IMR-90 (cell line): ENCODE measurements around the gene FRYL. TPM values are rescaled to one million over a fixed set of nuclear protein-coding genes. Genes with fewer than 3 reads are reported as not detected.

Source experiments
- ATAC-seq: fragments of 200-7000 bp; cut with Tn5 transposase; 2 replicates; pipeline ENCODE4 v1.9.1; 2020; ENCODE audit warnings: low read depth, mild to moderate bottlenecking, moderate library complexity
- BruUV-seq: library from RNA; stranded (reverse); fragments of 400-500 nt; replicated peaks from 2 replicates; lab custom pipeline; 2021; lab: Mats Ljungman, UMichigan
- CTCF ChIA-PET: fragments of 300-600 bp; formaldehyde crosslinking; extraction: SDS; loops from one replicate; lab custom pipeline; 2021; ENCODE audit warnings: antibody characterized with exemption; lab: Yijun Ruan, JAX
- POLR2A ChIA-PET: fragments of 300-600 bp; sonication (Branson Sonifier 250); formaldehyde crosslinking; loops from one replicate; lab custom pipeline; 2022; ENCODE audit warnings: antibody characterized with exemption; ENCODE audit not compliant: unreplicated experiment; lab: Charles Lee
- DNase-seq: peaks from one replicate; pipeline ENCODE4 v3.0.0; 2013
- H2AFZ ChIP-seq: replicated peaks from 2 replicates; pipeline ENCODE3; 2013; ENCODE audit warnings: low read length, mild to moderate bottlenecking; ENCODE audit not compliant: poor library complexity
- H2AK5ac ChIP-seq: 2 replicates; pipeline ENCODE4 v1.6.1; 2013; ENCODE audit warnings: low read depth, low read length, inconsistent platforms
- H2AK9ac ChIP-seq: replicated peaks from 2 replicates; pipeline ENCODE3; 2013; ENCODE audit warnings: mild to moderate bottlenecking, low read depth, low read length, moderate library complexity; ENCODE audit not compliant: poor library complexity
- H2BK120ac ChIP-seq: 2 replicates; pipeline ENCODE4 v1.6.1; 2013; ENCODE audit warnings: low read depth, low read length, inconsistent platforms
- H2BK15ac ChIP-seq: 3 replicates; pipeline ENCODE4 v1.6.1; 2013; ENCODE audit warnings: low read depth, low read length, inconsistent platforms
- H2BK20ac ChIP-seq: 2 replicates; pipeline ENCODE4 v1.6.1; 2013; ENCODE audit warnings: low read depth, mild to moderate bottlenecking, inconsistent platforms, low read length, moderate library complexity
- H2BK5ac ChIP-seq: 2 replicates; pipeline ENCODE4 v1.6.1; 2013; ENCODE audit warnings: mild to moderate bottlenecking, low read depth, low read length, inconsistent platforms; ENCODE audit not compliant: poor library complexity, severe bottlenecking
- H3K14ac ChIP-seq: replicated peaks from 2 replicates; pipeline ENCODE4 v1.6.1; 2013; ENCODE audit warnings: low read depth, low read length, inconsistent platforms
- H3K18ac ChIP-seq: 2 replicates; pipeline ENCODE4 v1.6.1; 2013; ENCODE audit warnings: low read depth, low read length, control low read depth
- H3K23ac ChIP-seq: 2 replicates; pipeline ENCODE4 v1.6.1; 2013; ENCODE audit warnings: low read depth, low read length, inconsistent platforms
- H3K27ac ChIP-seq: 2 replicates; pipeline ENCODE4 v1.5.1; 2013; ENCODE audit warnings: mild to moderate bottlenecking, control low read depth, low read length; ENCODE audit not compliant: insufficient read depth
- H3K27me3 ChIP-seq: 2 replicates; pipeline ENCODE4 v1.6.1; 2013; ENCODE audit warnings: low read length; ENCODE audit not compliant: control insufficient read depth, insufficient read depth
- H3K36me3 ChIP-seq: 2 replicates; pipeline ENCODE4 v1.6.1; 2013; ENCODE audit warnings: low read length, mixed read lengths; ENCODE audit not compliant: control insufficient read depth, insufficient read depth
- H3K4ac ChIP-seq: 2 replicates; pipeline ENCODE4 v1.6.1; 2013; ENCODE audit warnings: low read depth, low read length, inconsistent platforms
- H3K4me1 ChIP-seq: 2 replicates; pipeline ENCODE4 v1.6.1; 2013; ENCODE audit warnings: low read length, mixed read lengths; ENCODE audit not compliant: control insufficient read depth, insufficient read depth
- H3K4me2 ChIP-seq: 2 replicates; pipeline ENCODE4 v1.6.1; 2013; ENCODE audit warnings: low read depth, mild to moderate bottlenecking, control low read depth, low read length, moderate library complexity
- H3K4me3 ChIP-seq: 2 replicates; pipeline ENCODE4 v1.5.1; 2013; ENCODE audit warnings: low read depth, mild to moderate bottlenecking, control low read depth, low read length, moderate library complexity; ENCODE audit not compliant: insufficient read depth
- H3K56ac ChIP-seq: 2 replicates; pipeline ENCODE4 v1.6.1; 2013; ENCODE audit warnings: low read length, inconsistent platforms; ENCODE audit not compliant: insufficient read depth; ENCODE audit errors: extremely low read depth
- H3K79me1 ChIP-seq, 2 experiments: 2 replicates each; pipeline ENCODE4 v1.6.1; 2013; ENCODE audit warnings: low read length in 2 of 2, inconsistent platforms in 1 of 2, low read depth in 1 of 2
- H3K9ac ChIP-seq: 2 replicates; pipeline ENCODE4 v1.6.1; 2013; ENCODE audit warnings: low read depth, low read length, control low read depth
- H3K9me1 ChIP-seq: 2 replicates; pipeline ENCODE4 v1.6.1; 2013; ENCODE audit warnings: low read length, inconsistent platforms; ENCODE audit not compliant: insufficient read depth
- H3K9me3 ChIP-seq: 2 replicates; pipeline ENCODE4 v1.6.1; 2013; ENCODE audit warnings: low read length; ENCODE audit not compliant: control insufficient read depth, insufficient read depth
- H4K20me1 ChIP-seq: 2 replicates; pipeline ENCODE4 v1.6.1; 2013; ENCODE audit warnings: low read length, inconsistent platforms; ENCODE audit not compliant: insufficient read depth
- H4K5ac ChIP-seq: 2 replicates; pipeline ENCODE4 v1.6.1; 2013; ENCODE audit warnings: mild to moderate bottlenecking, low read depth, low read length, control low read depth
- H4K8ac ChIP-seq, 2 experiments: 2 replicates each; pipeline ENCODE4 v1.6.1; 2013; ENCODE audit warnings: low read depth in 2 of 2, low read length in 2 of 2, control low read depth in 1 of 2, inconsistent platforms in 1 of 2
- H4K91ac ChIP-seq: 2 replicates; pipeline ENCODE4 v1.6.1; 2013; ENCODE audit warnings: low read depth, low read length, inconsistent platforms; ENCODE audit not compliant: insufficient read depth
- BHLHE40 ChIP-seq: fragments of 150-350 bp; IDR thresholded peaks from 2 replicates; pipeline ENCODE4 v1.6.1; 2016; ENCODE audit warnings: mild to moderate bottlenecking, low read depth, low read length
- CEBPB ChIP-seq: IDR thresholded peaks from 2 replicates; pipeline ENCODE4 v1.6.1; 2012; ENCODE audit warnings: low read depth, low read length, improper control_type of control experiment
- MAZ ChIP-seq: IDR thresholded peaks from 2 replicates; pipeline ENCODE4 v1.6.1; 2012; ENCODE audit warnings: low read depth, mild to moderate bottlenecking, low read length, improper control_type of control experiment, moderate library complexity, borderline replicate concordance
- RAD21 ChIP-seq: IDR thresholded peaks from 2 replicates; pipeline ENCODE4 v1.6.1; 2012; ENCODE audit warnings: low read length, improper control_type of control experiment
- RCOR1 ChIP-seq: IDR thresholded peaks from 2 replicates; pipeline ENCODE4 v1.6.1; 2012; ENCODE audit warnings: mild to moderate bottlenecking, low read length, improper control_type of control experiment; ENCODE audit not compliant: insufficient replicate concordance
- WGBS, 2 experiments: methylation state at CpG; one replicate each; pipeline versions ENCODE4 v1.1.5 to v1.1.7; 2013; ENCODE audit warnings: missing lambda C conversion rate in 2 of 2; ENCODE audit not compliant: insufficient read length in 1 of 2; ENCODE audit errors: extremely low coverage in 2 of 2; 5-methylcytosine and 5-hydroxymethylcytosine counted together
- dilution Hi-C: fragments of 300-500 bp; cut with HindIII; formaldehyde crosslinking; loops from one replicate; pipeline ENCODE4 v1.14.3; 2018; ENCODE audit warnings: low sequenced_read_pairs; ENCODE audit not compliant: unreplicated experiment
- in situ Hi-C: fragments of 300-500 bp; cut with MboI; formaldehyde crosslinking; loops from 3 replicates; pipeline ENCODE4 v1.14.3; 2019; ENCODE audit warnings: low sequenced_read_pairs, inconsistent platforms, mixed read lengths
- intact Hi-C: fragments of 100-400 bp; cut with micrococcal nuclease; formaldehyde crosslinking; loops from 2 replicates; pipeline ENCODE4 v1.10.0; 2022
- polyA plus RNA-seq, 3 experiments: library from polyadenylated mRNA; depleted of rRNA; stranded (reverse); fragments of >200 nt; gene quantifications; 2 replicates each; pipeline ENCODE4 v1.2.3, GENCODE V29; 2012; ENCODE audit warnings: low replicate concordance in 1 of 3
- total RNA-seq: library from RNA; depleted of rRNA; stranded (reverse); fragments of >200 nt; gene quantifications from 2 replicates; pipeline ENCODE4 v1.2.3, GENCODE V29; 2012
- TF ChIP-seq, protein P1 (sequence below): fragments of 150-350 bp; IDR thresholded peaks from 2 replicates; pipeline ENCODE4 v1.6.1; 2017; ENCODE audit warnings: mild to moderate bottlenecking, antibody characterized with exemption, low read length, low read depth

FRYL gene
- total and polyA plus RNA-seq, 2 of the 4 experiments (the other 2 are of a cell fraction) = 9.9 to 77.4 TPM

DNA sequence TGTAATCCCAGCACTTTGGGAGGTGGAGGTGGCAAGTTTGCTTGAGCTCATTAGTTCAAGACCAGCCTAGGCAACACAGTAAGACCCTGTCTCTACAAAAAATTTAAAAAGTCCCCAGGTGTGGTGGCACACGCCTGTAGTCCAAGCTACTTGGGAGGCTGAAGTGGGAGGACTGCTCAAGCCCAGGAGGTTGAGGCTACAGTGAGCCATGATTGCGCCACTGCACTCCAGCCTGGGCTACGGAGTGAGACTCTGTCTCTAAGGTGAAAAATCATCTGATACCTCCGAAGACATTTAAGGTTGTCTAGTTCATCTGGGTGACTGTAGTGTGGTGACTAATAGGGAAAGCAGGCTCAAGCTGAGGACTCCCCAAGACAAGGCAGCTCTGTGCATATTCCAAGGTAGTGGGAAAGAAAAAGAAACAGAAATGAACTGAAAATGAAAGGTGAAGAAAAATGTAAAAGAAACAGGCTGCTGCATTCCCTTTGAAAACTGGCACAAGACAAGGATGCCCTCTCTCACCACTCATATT is 23.3 kb downstream of the FRYL start:
- H3K79me1 ChIP-seq = peaks cover 17 to 58% of the 10 kb centered on the region in 2 experiments; a peak in 3 of 4 replicates
- H3K56ac ChIP-seq = no peak overlapping the region
- BruUV-seq = no TSS peak
- H2BK120ac ChIP-seq = no peak overlapping the region
- H3K9me3 ChIP-seq = no peaks in the 10 kb centered on the region
- H2AFZ ChIP-seq = no peak overlapping the region
- peak; percentile 69 for ATAC-seq
- H3K18ac ChIP-seq = no peak overlapping the region
- TF ChIP-seq RAD21 (no peak), BHLHE40 (no peak), RCOR1 (no peak), CEBPB (peak; percentile 66), MAZ (no peak)
- TF ChIP-seq, protein P1, sequence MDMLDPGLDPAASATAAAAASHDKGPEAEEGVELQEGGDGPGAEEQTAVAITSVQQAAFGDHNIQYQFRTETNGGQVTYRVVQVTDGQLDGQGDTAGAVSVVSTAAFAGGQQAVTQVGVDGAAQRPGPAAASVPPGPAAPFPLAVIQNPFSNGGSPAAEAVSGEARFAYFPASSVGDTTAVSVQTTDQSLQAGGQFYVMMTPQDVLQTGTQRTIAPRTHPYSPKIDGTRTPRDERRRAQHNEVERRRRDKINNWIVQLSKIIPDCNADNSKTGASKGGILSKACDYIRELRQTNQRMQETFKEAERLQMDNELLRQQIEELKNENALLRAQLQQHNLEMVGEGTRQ = no peak
- H3K14ac ChIP-seq = no peak overlapping the region
- H2AK9ac ChIP-seq = no peak overlapping the region
- no peak overlapping the region for H2BK5ac ChIP-seq
- in situ Hi-C loops = no loop called here
- H3K36me3 ChIP-seq = no peaks in the 10 kb centered on the region
- DNase-seq = peak; percentile 53
- no peak overlapping the region for H3K4ac ChIP-seq
- H3K4me1 ChIP-seq = peaks cover 1% of the 10 kb centered on the region; the same call in 1 of the 2 replicates
- H3K27ac ChIP-seq = no peak overlapping the region
- H3K4me3 ChIP-seq = no peak overlapping the region
- no peak overlapping the region for H2BK20ac ChIP-seq
- H3K23ac ChIP-seq = no peak overlapping the region
- peaks cover 2% of the 10 kb centered on the region; the same call in 1 of the 2 replicates for H3K9me1 ChIP-seq
- WGBS, 2 experiments = 90% methylated on average over 2 of the region's 4 CpGs; no CpG with 5 or more reads in 1 of the 2 experiments
- no peak overlapping the region for H4K5ac ChIP-seq
- peak overlapping the region; percentile 29; the same call in 1 of the 2 replicates for H3K4me2 ChIP-seq
- dilution Hi-C loops = no loop called here
- H2BK15ac ChIP-seq = no peak overlapping the region
- CTCF ChIA-PET = no interaction called here
- no peak overlapping the region for H4K8ac ChIP-seq
- no peak overlapping the region for H4K91ac ChIP-seq
- POLR2A ChIA-PET = interaction anchor here (0.5 kb wide), 1 partner anchor 10 kb away, joined by 5 read pairs; no protein-coding TSS in a partner anchor
- H3K27me3 ChIP-seq = no peaks in the 10 kb centered on the region
- intact Hi-C loops = no loop called here
- H3K9ac ChIP-seq = no peak overlapping the region
- no peak overlapping the region for H2AK5ac ChIP-seq
- peaks cover 21% of the 10 kb centered on the region for H4K20me1 ChIP-seq
